Measurements from ENCODE around the gene REXO5.

The REXO5 gene

GRCh38 chr16:20833086-20833485 is 26.8 kb downstream of the REXO5 start:
- TF ChIP-seq CTCF (IDR thresholded peaks at IDR 0.05; ENCODE audit: low read depth, low read length), result no peak
- Histone ChIP-seq H3K36me3 (peaks cover 3% of the 10 kb centered on the region), H3K27me3 (no peaks in the 10 kb centered on the region), H3K9me3 (no peaks in the 10 kb centered on the region), H3K4me3 (ENCODE audit: low read depth, low read length) (no peak overlapping the region), H3K4me1 (no peaks in the 10 kb centered on the region; the same call in 1 of the 2 replicates)
- DNase-seq, result no peak

- no peak for TF ChIP-seq CTCF (IDR thresholded peaks at IDR 0.05; ENCODE audit: low read depth, low read length)
- H3K4me3 ChIP-seq (ENCODE audit: low read depth, low read length), result no peak overlapping the region
- no peaks in the 10 kb centered on the region for H3K9me3 ChIP-seq
- peaks cover 13% of the 10 kb centered on the region for H3K36me3 ChIP-seq
- DNase-seq, result no peak
- no peaks in the 10 kb centered on the region for H3K4me1 ChIP-seq
- no peaks in the 10 kb centered on the region for H3K27me3 ChIP-seq
Measured at GRCh38 chr16:20838240-20838639, 31.9 kb downstream of the REXO5 start.

GRCh38 chr16:20839504-20839903 is 33.2 kb downstream of the REXO5 start:
- H3K36me3 ChIP-seq, result peaks cover 17% of the 10 kb centered on the region; the same call in 1 of the 2 replicates
- no peaks in the 10 kb centered on the region for H3K4me1 ChIP-seq
- DNase-seq, result no peak
- no peaks in the 10 kb centered on the region for H3K27me3 ChIP-seq
- H3K4me3 ChIP-seq (ENCODE audit: low read depth, low read length), result no peak overlapping the region
- TF ChIP-seq CTCF (IDR thresholded peaks at IDR 0.05; ENCODE audit: low read depth, low read length), result no peak
- no peaks in the 10 kb centered on the region for H3K9me3 ChIP-seq

- DNase-seq, result no peak
- Histone ChIP-seq H3K36me3 (peaks cover 11% of the 10 kb centered on the region), H3K4me3 (ENCODE audit: low read depth, low read length) (no peak overlapping the region), H3K9me3 (no peaks in the 10 kb centered on the region), H3K27me3 (no peaks in the 10 kb centered on the region), H3K4me1 (no peaks in the 10 kb centered on the region)
- no peak for TF ChIP-seq CTCF (IDR thresholded peaks at IDR 0.05; ENCODE audit: low read depth, low read length)
Measured at GRCh38 chr16:20844054-20844453, 37.7 kb downstream of the REXO5 start.

GRCh38 chr16:20844588-20844987 is 38.3 kb downstream of the REXO5 start:
- no peaks in the 10 kb centered on the region for H3K4me1 ChIP-seq
- H3K27me3 ChIP-seq, result no peaks in the 10 kb centered on the region
- H3K9me3 ChIP-seq, result no peaks in the 10 kb centered on the region
- TF ChIP-seq CTCF (IDR thresholded peaks at IDR 0.05; ENCODE audit: low read depth, low read length), result no peak
- DNase-seq, result no peak
- no peak overlapping the region for H3K4me3 ChIP-seq (ENCODE audit: low read depth, low read length)
- peaks cover 11% of the 10 kb centered on the region for H3K36me3 ChIP-seq

GRCh38 chr16:20846030-20846429 is 39.7 kb downstream of the REXO5 start:
- Histone ChIP-seq H3K36me3 (peaks cover 11% of the 10 kb centered on the region), H3K4me3 (ENCODE audit: low read depth, low read length) (no peak overlapping the region), H3K4me1 (no peaks in the 10 kb centered on the region; the same call in 1 of the 2 replicates), H3K9me3 (no peaks in the 10 kb centered on the region), H3K27me3 (no peaks in the 10 kb centered on the region)
- DNase-seq, result no peak
- TF ChIP-seq CTCF (IDR thresholded peaks at IDR 0.05; ENCODE audit: low read depth, low read length), result no peak
